Tibial nerve (tissue), 4 donors: ENCODE measurements around the gene MFRP. TPM values are rescaled to one million over a fixed set of nuclear protein-coding genes. Genes with fewer than 3 reads are reported as not detected.

Source experiments
- DNase-seq, 2 donors: peaks; one replicate each; pipeline ENCODE4 v3.0.0-alpha.2; 2019; ENCODE audit warnings: low spot score in 2 of 2
- H3K27ac ChIP-seq, 4 donors: fragments of 200-600 bp; sonication (generic) in 3 of 4; one replicate each; pipeline ENCODE4 v1.5.1; 2017 to 2019; ENCODE audit warnings: mild to moderate bottlenecking in 1 of 4
- H3K27me3 ChIP-seq, 2 donors: fragments of 200-600 bp; sonication (generic) in 1 of 2; one replicate each; pipeline versions ENCODE4 v1.5.1 to v1.6.0; 2017 to 2019
- H3K36me3 ChIP-seq, 3 donors: fragments of 200-600 bp; sonication (generic); one replicate each; pipeline ENCODE4 v1.5.1; 2018 to 2019
- H3K4me1 ChIP-seq, 4 donors: fragments of 200-600 bp; sonication (generic) in 3 of 4; one replicate each; pipeline ENCODE4 v1.5.1; 2017 to 2019
- H3K4me3 ChIP-seq, 4 donors: fragments of 200-600 bp; sonication (generic) in 3 of 4; one replicate each; pipeline ENCODE4 v1.5.1; 2017 to 2019; ENCODE audit warnings: mild to moderate bottlenecking in 1 of 4, moderate library complexity in 1 of 4
- H3K9me3 ChIP-seq, 4 donors: fragments of 200-600 bp; sonication (generic) in 3 of 4; one replicate each; pipeline ENCODE4 v1.5.1; 2017 to 2019
- CTCF ChIP-seq, 5 experiments: fragments of 200-600 bp in 3 of 5; fragments of 450-650 bp in 2 of 5; sonication (generic) in 3 of 5; IDR thresholded peaks; one replicate each; pipeline ENCODE4 v1.5.1; 2016 to 2019; ENCODE audit warnings: antibody characterized with exemption in 5 of 5, mild to moderate bottlenecking in 3 of 5, moderate library complexity in 2 of 5
- EP300 ChIP-seq, 2 donors: sonication (generic); formaldehyde crosslinking; IDR thresholded peaks; one replicate each; pipeline ENCODE4 v1.6.1; 2017; ENCODE audit warnings: antibody characterized with exemption in 2 of 2, mild to moderate bottlenecking in 1 of 2
- POLR2A ChIP-seq, 2 donors: fragments of 450-650 bp; IDR thresholded peaks; one replicate each; pipeline ENCODE4 v1.6.1; 2017; ENCODE audit warnings: antibody characterized with exemption in 2 of 2, mild to moderate bottlenecking in 2 of 2, moderate library complexity in 2 of 2
- WGBS, 2 donors: methylation state at CpG; one replicate each; pipeline ENCODE4 v1.1.5; 2018; 5-methylcytosine and 5-hydroxymethylcytosine counted together
- total RNA-seq, 4 donors: library from RNA; depleted of rRNA; stranded (reverse); fragments of >200 nt; gene quantifications; one replicate each; pipeline ENCODE4 v1.1.0, GENCODE V29; 2016

MFRP gene
- total RNA-seq, 4 donors from 2014 or later, result 0.44 TPM; not detected in 3

GRCh38 chr11:119306373-119306890, 40.1 kb downstream of the MFRP start:
- Histone ChIP-seq H3K4me1 (peaks cover 0 to 25% (median 8%) of the 10 kb centered on the region in 4 donors), H3K27me3 (no peaks in the 10 kb centered on the region), H3K4me3 (no peak overlapping the region), H3K9me3 (no peaks in the 10 kb centered on the region), H3K27ac (peak overlapping the region; percentile 37 to 96 (median 83)), H3K36me3 (peaks cover 4 to 69% (median 4%) of the 10 kb centered on the region in 3 donors)
- WGBS, 2 donors, result 43 to 45% methylated on average over 5 of the region's 5 CpGs
- DNase-seq, result peak in 1 of 2 donors; percentile 60
- no peak for TF ChIP-seq CTCF (IDR thresholded peaks at IDR 0.05)
- peak in 1 of 2 donors; percentile 61 for TF ChIP-seq EP300 (IDR thresholded peaks at IDR 0.05)
- no peak for TF ChIP-seq POLR2A (IDR thresholded peaks at IDR 0.05)

- 65 to 66% methylated on average over 7 of the region's 7 CpGs for WGBS, 2 donors
- no peak for DNase-seq
- Histone ChIP-seq H3K4me1 (peaks cover 0 to 25% (median 8%) of the 10 kb centered on the region in 4 donors), H3K36me3 (peaks cover 0 to 69% (median 4%) of the 10 kb centered on the region in 3 donors), H3K4me3 (no peak overlapping the region), H3K27me3 (no peaks in the 10 kb centered on the region), H3K27ac (peak overlapping the region; percentile 37 to 96 (median 83)), H3K9me3 (no peaks in the 10 kb centered on the region)
- TF ChIP-seq EP300 (IDR thresholded peaks at IDR 0.05) (no peak), CTCF (IDR thresholded peaks at IDR 0.05) (no peak), POLR2A (IDR thresholded peaks at IDR 0.05) (no peak)
These were observed 40.7 kb downstream of the MFRP start for GRCh38 chr11:119305556-119306372.

- no peaks in the 10 kb centered on the region for H3K9me3 ChIP-seq
- H3K36me3 ChIP-seq, result peaks cover 0 to 72% (median 10%) of the 10 kb centered on the region in 3 donors
- TF ChIP-seq CTCF (IDR thresholded peaks at IDR 0.05) (no peak), POLR2A (IDR thresholded peaks at IDR 0.05) (no peak), EP300 (IDR thresholded peaks at IDR 0.05) (no peak)
- peaks cover 0 to 31% (median 8%) of the 10 kb centered on the region in 4 donors for H3K4me1 ChIP-seq
- no peak overlapping the region for H3K4me3 ChIP-seq
- no peak for DNase-seq
- WGBS, 2 donors, result 79 to 86% methylated on average over 5 of the region's 5 CpGs
- H3K27ac ChIP-seq, result no peak overlapping the region
- no peaks in the 10 kb centered on the region for H3K27me3 ChIP-seq
These were observed 43.2 kb downstream of the MFRP start for GRCh38 chr11:119303227-119303718.

- H3K36me3 ChIP-seq, result peaks cover 0 to 82% (median 10%) of the 10 kb centered on the region in 3 donors
- peaks cover 0 to 13% (median 0%) of the 10 kb centered on the region in 4 donors for H3K4me1 ChIP-seq
- 71 to 73% methylated on average over 3 of the region's 3 CpGs for whole genome bisulfite sequencing, 2 donors
- no peaks in the 10 kb centered on the region for H3K27me3 ChIP-seq
- no peaks in the 10 kb centered on the region for H3K9me3 ChIP-seq
- no peak for TF ChIP-seq EP300 (IDR thresholded peaks at IDR 0.05)
- no peak for TF ChIP-seq POLR2A (IDR thresholded peaks at IDR 0.05)
- TF ChIP-seq CTCF (IDR thresholded peaks at IDR 0.05), result no peak
- no peak overlapping the region for H3K27ac ChIP-seq
- DNase-seq, result no peak
- no peak overlapping the region for H3K4me3 ChIP-seq
These were observed 46.1 kb downstream of the MFRP start for GRCh38 chr11:119300198-119300964.
